ENCODE results near the gene HSD17B8. TPM values are rescaled to one million over a fixed set of nuclear protein-coding genes. Genes with fewer than 3 reads are reported as not detected.
A peak's percentile ranks its signal among the peaks of the same experiment; 100 is the strongest.

HSD17B8 gene
- polyA plus RNA-seq, 1 donor (not counting 4 experiments of a cell fraction or from before 2014, with no cell fraction given) = 18.6 TPM

GRCh38 chr6:33197431-33198048 is 6.9 kb upstream of the HSD17B8 start:
- peaks cover 19 to 25% of the 10 kb centered on the region in 2 experiments for H3K36me3 ChIP-seq (ENCODE audit: control insufficient read depth in 2 of 2, extremely low read depth in 1 of 2, insufficient read depth in 2 of 2, low read length in 2 of 2)
- no peak overlapping the region for H3K4me3 ChIP-seq (ENCODE audit: control insufficient read depth in 2 of 3, extremely low read depth in 1 of 3, insufficient read depth in 2 of 3, low read depth in 1 of 3, low read length in 3 of 3)
- peaks cover 3% of the 10 kb centered on the region for H4K20me1 ChIP-seq (ENCODE audit: control insufficient read depth, extremely low read depth, insufficient read depth, low read length)
- H3K79me2 ChIP-seq (ENCODE audit: control insufficient read depth, insufficient read depth, low read length) = peaks cover 26% of the 10 kb centered on the region
- no peak overlapping the region for H2AFZ ChIP-seq (ENCODE audit: control insufficient read depth, low read length)
- H3K27ac ChIP-seq (ENCODE audit: control insufficient read depth, insufficient read depth, low read length) = no peak overlapping the region
- H3K4me1 ChIP-seq (ENCODE audit: control insufficient read depth, extremely low read depth, insufficient read depth, low read length) = peaks cover 20% of the 10 kb centered on the region
- peaks cover 6% of the 10 kb centered on the region for H3K27me3 ChIP-seq (ENCODE audit: control insufficient read depth, extremely low read depth, insufficient read depth, low read length)
- TF ChIP-seq EZH2 (IDR thresholded peaks at IDR 0.05; ENCODE audit: low read length) (no peak), CTCF (optimal IDR thresholded peaks at IDR 0.05 in 1 of 3, IDR thresholded peaks at IDR 0.05 in 1 of 3, conservative IDR thresholded peaks at IDR 0.05 in 1 of 3; ENCODE audit: extremely low read depth in 1 of 3, insufficient read depth in 2 of 3, low read length in 3 of 3) (peak in 2 of 3 experiments; percentile 81 to 92)
- dilution Hi-C loops (cut with MboI; ENCODE audit: extremely low pct_ligation_motif_present, low sequenced_read_pairs) = no loop called here
- no peak overlapping the region for H3K4me2 ChIP-seq (ENCODE audit: control insufficient read depth, extremely low read depth, insufficient read depth, low read depth, low read length)
- no peak overlapping the region for H3K9ac ChIP-seq (ENCODE audit: control insufficient read depth, extremely low read depth, insufficient read depth, low read length)
- DNase-seq (ENCODE audit: low read depth, low spot score) (no peak), FAIRE-seq (peak; percentile 39)
- H3K9me1 ChIP-seq (ENCODE audit: control insufficient read depth, extremely low read depth, insufficient read depth, low read length) = peaks cover 5% of the 10 kb centered on the region
- H3K9me3 ChIP-seq (ENCODE audit: control insufficient read depth, low read depth, low read length) = no peaks in the 10 kb centered on the region

GRCh38 chr6:33198159-33198852 is 6.1 kb upstream of the HSD17B8 start:
- DNase-seq (ENCODE audit: low read depth, low spot score) (no peak), FAIRE-seq (no peak)
- Histone ChIP-seq H2AFZ (ENCODE audit: control insufficient read depth, low read length) (no peak overlapping the region), H3K4me3 (ENCODE audit: control insufficient read depth in 2 of 3, extremely low read depth in 1 of 3, insufficient read depth in 2 of 3, low read depth in 1 of 3, low read length in 3 of 3) (no peak overlapping the region), H3K27ac (ENCODE audit: control insufficient read depth, insufficient read depth, low read length) (no peak overlapping the region), H3K9me1 (ENCODE audit: control insufficient read depth, extremely low read depth, insufficient read depth, low read length) (peaks cover 5% of the 10 kb centered on the region), H3K79me2 (ENCODE audit: control insufficient read depth, insufficient read depth, low read length) (peaks cover 32% of the 10 kb centered on the region), H3K4me1 (ENCODE audit: control insufficient read depth, extremely low read depth, insufficient read depth, low read length) (peaks cover 20% of the 10 kb centered on the region), H3K36me3 (ENCODE audit: control insufficient read depth in 2 of 2, extremely low read depth in 1 of 2, insufficient read depth in 2 of 2, low read length in 2 of 2) (peaks cover 25 to 31% of the 10 kb centered on the region in 2 experiments), H3K9ac (ENCODE audit: control insufficient read depth, extremely low read depth, insufficient read depth, low read length) (no peak overlapping the region), H3K27me3 (ENCODE audit: control insufficient read depth, extremely low read depth, insufficient read depth, low read length) (no peaks in the 10 kb centered on the region), H3K4me2 (ENCODE audit: control insufficient read depth, extremely low read depth, insufficient read depth, low read depth, low read length) (no peak overlapping the region), H3K9me3 (ENCODE audit: control insufficient read depth, low read depth, low read length) (no peaks in the 10 kb centered on the region), H4K20me1 (ENCODE audit: control insufficient read depth, extremely low read depth, insufficient read depth, low read length) (peaks cover 3% of the 10 kb centered on the region)
- dilution Hi-C loops (cut with MboI; ENCODE audit: extremely low pct_ligation_motif_present, low sequenced_read_pairs) = no loop called here
- TF ChIP-seq EZH2 (IDR thresholded peaks at IDR 0.05; ENCODE audit: low read length) (no peak), CTCF (optimal IDR thresholded peaks at IDR 0.05 in 1 of 3, IDR thresholded peaks at IDR 0.05 in 1 of 3, conservative IDR thresholded peaks at IDR 0.05 in 1 of 3; ENCODE audit: extremely low read depth in 1 of 3, insufficient read depth in 2 of 3, low read length in 3 of 3) (no peak)

Data from keratinocyte (primary cell).